Liver (tissue), 9 donors: ENCODE results near the gene HDAC10. TPM values are rescaled to one million over a fixed set of nuclear protein-coding genes. Genes with fewer than 3 reads are reported as not detected.
A peak's percentile ranks its signal among the peaks of the same experiment; 100 is the strongest.
"Not testable (repeated sequence)": the region's sequence is repeated elsewhere in the genome, so short reads cannot be mapped to it uniquely, and the experiment has no call there.

Experiments used
- DNase-seq: peaks from one replicate; pipeline ENCODE4 v3.0.0-alpha.2; 2017; ENCODE audit warnings: low spot score
- H3K27ac ChIP-seq, 2 donors: one replicate each; pipeline ENCODE4 v1.7.0; 2013; ENCODE audit warnings: inconsistent platforms in 2 of 2, low read length in 2 of 2, control low read depth in 1 of 2, low read depth in 1 of 2, mild to moderate bottlenecking in 1 of 2
- H3K27me3 ChIP-seq, 4 donors: one replicate each; pipeline versions ENCODE4 v1.6.1 to v1.7.0; 2013; ENCODE audit warnings: low read length in 3 of 4, inconsistent platforms in 1 of 4, mild to moderate bottlenecking in 1 of 4, moderate library complexity in 1 of 4; ENCODE audit not compliant: control insufficient read depth in 4 of 4, insufficient read depth in 4 of 4
- H3K36me3 ChIP-seq, 4 donors: one replicate each; pipeline versions ENCODE4 v1.6.1 to v1.7.0; 2013; ENCODE audit warnings: low read length in 3 of 4, mild to moderate bottlenecking in 3 of 4, low read depth in 1 of 4, moderate library complexity in 1 of 4; ENCODE audit not compliant: control insufficient read depth in 4 of 4, insufficient read depth in 3 of 4
- H3K4me1 ChIP-seq, 4 donors: one replicate each; pipeline versions ENCODE4 v1.6.1 to v1.7.0; 2013; ENCODE audit warnings: low read length in 3 of 4, mild to moderate bottlenecking in 3 of 4, moderate library complexity in 1 of 4; ENCODE audit not compliant: control insufficient read depth in 4 of 4, insufficient read depth in 4 of 4
- H3K4me3 ChIP-seq, 3 donors: one replicate each; pipeline versions ENCODE4 v1.6.1 to v1.7.0; 2013; ENCODE audit warnings: low read length in 3 of 3, control low read depth in 1 of 3, low read depth in 1 of 3, mild to moderate bottlenecking in 1 of 3
- H3K9ac ChIP-seq, 2 donors: one replicate each; pipeline ENCODE4 v1.7.0; 2013; ENCODE audit warnings: low read length in 2 of 2, mild to moderate bottlenecking in 2 of 2, moderate library complexity in 2 of 2, control low read depth in 1 of 2, low read depth in 1 of 2
- H3K9me3 ChIP-seq, 4 donors: one replicate each; pipeline versions ENCODE4 v1.6.1 to v1.7.0; 2013; ENCODE audit warnings: low read length in 3 of 4; ENCODE audit not compliant: control insufficient read depth in 4 of 4
- CTCF ChIP-seq: fragments of 150-350 bp; IDR thresholded peaks from 2 replicates; pipeline ENCODE4 v1.5.1; 2017; ENCODE audit warnings: improper control_type of control experiment, low read depth, low read length; ENCODE audit not compliant: missing input control
- EGR1 ChIP-seq, 2 donors: IDR thresholded peaks; 2 replicates each; pipeline ENCODE4 v1.6.1; 2016 to 2018; ENCODE audit warnings: antibody characterized with exemption in 2 of 2, low read depth in 2 of 2
- FOXA1 ChIP-seq: IDR thresholded peaks from 2 replicates; pipeline ENCODE4 v1.6.1; 2016; ENCODE audit warnings: antibody characterized with exemption
- FOXA2 ChIP-seq: IDR thresholded peaks from 2 replicates; pipeline ENCODE4 v1.6.1; 2016; ENCODE audit warnings: antibody characterized with exemption
- GABPA ChIP-seq, 2 donors: IDR thresholded peaks in 1 of 2; conservative IDR thresholded peaks in 1 of 2; 2 replicates each; pipeline ENCODE4 v1.6.1; 2016; ENCODE audit warnings: antibody characterized with exemption in 2 of 2, mild to moderate bottlenecking in 1 of 2, moderate library complexity in 1 of 2
- HNF4A ChIP-seq, 2 donors: conservative IDR thresholded peaks; 2 replicates each; pipeline ENCODE4 v1.6.1; 2016; ENCODE audit warnings: antibody characterized with exemption in 2 of 2, mild to moderate bottlenecking in 2 of 2
- HNF4G ChIP-seq: IDR thresholded peaks from 2 replicates; pipeline ENCODE4 v1.6.1; 2016; ENCODE audit warnings: antibody characterized with exemption
- NR2F2 ChIP-seq: IDR thresholded peaks from 2 replicates; pipeline ENCODE4 v1.6.1; 2016; ENCODE audit warnings: antibody characterized with exemption
- RAD21 ChIP-seq, 2 donors: IDR thresholded peaks; 2 replicates each; pipeline ENCODE4 v1.6.1; 2016; ENCODE audit warnings: antibody characterized with exemption in 2 of 2, mild to moderate bottlenecking in 2 of 2
- RXRA ChIP-seq, 2 donors: IDR thresholded peaks; 2 replicates each; pipeline ENCODE4 v1.6.1; 2017 to 2018; ENCODE audit warnings: antibody characterized with exemption in 2 of 2, mild to moderate bottlenecking in 1 of 2
- SP1 ChIP-seq: IDR thresholded peaks from 2 replicates; pipeline ENCODE4 v1.6.1; 2018; ENCODE audit warnings: antibody characterized with exemption, mild to moderate bottlenecking
- TAF1 ChIP-seq: conservative IDR thresholded peaks from 2 replicates; pipeline ENCODE4 v1.6.1; 2016; ENCODE audit warnings: antibody characterized with exemption, mild to moderate bottlenecking
- YY1 ChIP-seq: IDR thresholded peaks from 2 replicates; pipeline ENCODE4 v1.6.1; 2016; ENCODE audit warnings: antibody characterized with exemption, mild to moderate bottlenecking
- ZBTB33 ChIP-seq: IDR thresholded peaks from 2 replicates; pipeline ENCODE4 v1.6.1; 2016; ENCODE audit warnings: antibody characterized with exemption
- WGBS: extraction: QIAGEN DNeasy Blood & Tissue Kit; methylation state at CpG from one replicate; pipeline ENCODE4 v1.1.7; 2013; 5-methylcytosine and 5-hydroxymethylcytosine counted together
- polyA plus RNA-seq, 2 donors: library from polyadenylated mRNA; stranded (reverse) in 1 of 2; unstranded in 1 of 2; fragments of 200-250 nt in 1 of 2; fragments of >200 nt in 1 of 2; fragmentation: Nextera tagmentation in 1 of 2; extraction: Ambion mirVana in 1 of 2; gene quantifications; one replicate each; pipeline versions ENCODE4 v1.2.1 to v1.2.3, GENCODE V29; 2013 to 2015
- total RNA-seq, 2 donors: library from RNA; depleted of rRNA; stranded (reverse); fragments of >200 nt; gene quantifications; one replicate each; pipeline ENCODE4 v1.2.3, GENCODE V29; 2014
- TF ChIP-seq, protein P1 (sequence below): IDR thresholded peaks from 2 replicates; pipeline ENCODE4 v1.6.1; 2016; ENCODE audit warnings: antibody characterized with exemption
- TF ChIP-seq, protein P2 (sequence below): IDR thresholded peaks from 2 replicates; pipeline ENCODE4 v1.6.1; 2016; ENCODE audit warnings: antibody characterized with exemption, mild to moderate bottlenecking
- donor health status: healthy.
- donor health status: healthy.
- donor health status: healthy.
- donor health status: healthy.
- donor health status: healthy.

Gene HDAC10
- total and polyA plus RNA-seq, 4 donors: 6.2 to 18.2 (median 13.6) TPM

DNA sequence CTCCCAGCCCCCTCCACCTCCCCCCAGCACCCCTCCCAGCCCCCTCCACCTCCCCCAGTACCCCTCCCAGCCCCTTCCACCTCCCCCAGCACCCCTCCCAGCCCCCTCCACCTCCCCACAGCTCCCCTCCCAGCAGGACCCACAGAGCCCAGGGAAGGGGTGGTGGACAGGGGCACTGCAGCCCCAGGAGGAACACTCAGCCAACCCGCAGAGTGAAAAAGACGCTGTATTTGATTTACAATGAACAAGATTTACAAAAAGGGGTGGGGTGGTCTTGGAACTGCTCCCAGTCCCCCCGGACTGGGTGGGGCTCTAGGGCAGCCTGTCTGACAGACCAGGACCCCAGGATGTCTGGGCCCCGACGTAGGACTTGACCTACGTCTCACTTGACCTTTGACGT is 23.7 kb upstream of the HDAC10 start:
- Histone ChIP-seq H3K36me3 (peaks cover 10 to 41% (median 23%) of the 10 kb centered on the region in 4 donors), H3K9me3 (no peaks in the 10 kb centered on the region), H3K9ac (no peak overlapping the region), H3K27ac (no peak overlapping the region), H3K27me3 (no peaks in the 10 kb centered on the region), H3K4me3 (no peak overlapping the region), H3K4me1 (peaks cover 15 to 23% (median 18%) of the 10 kb centered on the region in 4 donors)
- WGBS: 60% methylated on average over 7 of the region's 7 CpGs
- TF ChIP-seq EGR1 (IDR thresholded peaks at IDR 0.05; ENCODE audit: low read depth in 2 of 2): no peak
- no peak for TF ChIP-seq RXRA (IDR thresholded peaks at IDR 0.05)
- no peak for TF ChIP-seq TAF1
- TF ChIP-seq FOXA2: no peak
- TF ChIP-seq, protein P1, sequence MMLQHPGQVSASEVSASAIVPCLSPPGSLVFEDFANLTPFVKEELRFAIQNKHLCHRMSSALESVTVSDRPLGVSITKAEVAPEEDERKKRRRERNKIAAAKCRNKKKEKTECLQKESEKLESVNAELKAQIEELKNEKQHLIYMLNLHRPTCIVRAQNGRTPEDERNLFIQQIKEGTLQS: no peak
- no peak for TF ChIP-seq GABPA (IDR thresholded peaks at IDR 0.05 in 1 of 2, conservative IDR thresholded peaks at IDR 0.05 in 1 of 2)
- no peak for TF ChIP-seq HNF4G
- no peak for TF ChIP-seq HNF4A (conservative IDR thresholded peaks at IDR 0.05)
- TF ChIP-seq ZBTB33: no peak
- no peak for DNase-seq

DNA sequence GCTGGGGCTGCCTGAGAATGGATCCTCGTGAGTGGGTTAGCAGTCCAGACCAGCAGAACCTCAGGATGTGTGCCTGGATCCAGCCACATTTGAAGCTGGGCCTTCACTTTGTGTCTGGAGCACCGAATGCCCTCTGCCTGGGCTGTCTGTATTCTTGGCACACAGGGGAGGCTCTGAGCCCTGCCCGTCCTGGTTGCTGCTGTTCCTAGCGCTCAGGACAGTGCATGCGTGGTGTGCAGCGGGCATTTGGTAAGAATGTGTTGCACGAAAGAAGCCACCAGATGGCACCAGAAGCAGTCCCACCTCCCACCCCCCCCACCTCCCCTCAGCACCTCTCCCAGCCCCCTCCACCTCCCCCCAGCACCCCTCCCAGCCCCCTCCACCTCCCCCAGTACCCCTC is 23.2 kb upstream of the HDAC10 start:
- TF ChIP-seq SP1: no peak
- peak; percentile 36 for TF ChIP-seq CTCF
- no peak for TF ChIP-seq HNF4A (conservative IDR thresholded peaks at IDR 0.05)
- TF ChIP-seq NR2F2: no peak
- no peak for TF ChIP-seq EGR1 (IDR thresholded peaks at IDR 0.05; ENCODE audit: low read depth in 2 of 2)
- TF ChIP-seq GABPA (IDR thresholded peaks at IDR 0.05 in 1 of 2, conservative IDR thresholded peaks at IDR 0.05 in 1 of 2): no peak
- TF ChIP-seq, protein P2, sequence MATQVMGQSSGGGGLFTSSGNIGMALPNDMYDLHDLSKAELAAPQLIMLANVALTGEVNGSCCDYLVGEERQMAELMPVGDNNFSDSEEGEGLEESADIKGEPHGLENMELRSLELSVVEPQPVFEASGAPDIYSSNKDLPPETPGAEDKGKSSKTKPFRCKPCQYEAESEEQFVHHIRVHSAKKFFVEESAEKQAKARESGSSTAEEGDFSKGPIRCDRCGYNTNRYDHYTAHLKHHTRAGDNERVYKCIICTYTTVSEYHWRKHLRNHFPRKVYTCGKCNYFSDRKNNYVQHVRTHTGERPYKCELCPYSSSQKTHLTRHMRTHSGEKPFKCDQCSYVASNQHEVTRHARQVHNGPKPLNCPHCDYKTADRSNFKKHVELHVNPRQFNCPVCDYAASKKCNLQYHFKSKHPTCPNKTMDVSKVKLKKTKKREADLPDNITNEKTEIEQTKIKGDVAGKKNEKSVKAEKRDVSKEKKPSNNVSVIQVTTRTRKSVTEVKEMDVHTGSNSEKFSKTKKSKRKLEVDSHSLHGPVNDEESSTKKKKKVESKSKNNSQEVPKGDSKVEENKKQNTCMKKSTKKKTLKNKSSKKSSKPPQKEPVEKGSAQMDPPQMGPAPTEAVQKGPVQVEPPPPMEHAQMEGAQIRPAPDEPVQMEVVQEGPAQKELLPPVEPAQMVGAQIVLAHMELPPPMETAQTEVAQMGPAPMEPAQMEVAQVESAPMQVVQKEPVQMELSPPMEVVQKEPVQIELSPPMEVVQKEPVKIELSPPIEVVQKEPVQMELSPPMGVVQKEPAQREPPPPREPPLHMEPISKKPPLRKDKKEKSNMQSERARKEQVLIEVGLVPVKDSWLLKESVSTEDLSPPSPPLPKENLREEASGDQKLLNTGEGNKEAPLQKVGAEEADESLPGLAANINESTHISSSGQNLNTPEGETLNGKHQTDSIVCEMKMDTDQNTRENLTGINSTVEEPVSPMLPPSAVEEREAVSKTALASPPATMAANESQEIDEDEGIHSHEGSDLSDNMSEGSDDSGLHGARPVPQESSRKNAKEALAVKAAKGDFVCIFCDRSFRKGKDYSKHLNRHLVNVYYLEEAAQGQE: no peak
- TF ChIP-seq FOXA1: no peak
- TF ChIP-seq ZBTB33: no peak
- TF ChIP-seq RAD21 (IDR thresholded peaks at IDR 0.05): peak in 1 of 2 donors; percentile 69
- TF ChIP-seq, protein P1: no peak
- TF ChIP-seq HNF4G: no peak
- TF ChIP-seq YY1: no peak
- TF ChIP-seq TAF1: no peak
- peaks cover 15 to 27% (median 23%) of the 10 kb centered on the region in 4 donors for H3K4me1 ChIP-seq
- no peak overlapping the region for H3K9ac ChIP-seq
- peaks cover 6 to 36% (median 20%) of the 10 kb centered on the region in 4 donors for H3K36me3 ChIP-seq
- no peak overlapping the region for H3K27ac ChIP-seq
- no peak overlapping the region for H3K4me3 ChIP-seq
- DNase-seq: no peak
- H3K27me3 ChIP-seq: no peaks in the 10 kb centered on the region
- 21% methylated on average over 7 of the region's 7 CpGs for WGBS
- no peaks in the 10 kb centered on the region for H3K9me3 ChIP-seq

DNA sequence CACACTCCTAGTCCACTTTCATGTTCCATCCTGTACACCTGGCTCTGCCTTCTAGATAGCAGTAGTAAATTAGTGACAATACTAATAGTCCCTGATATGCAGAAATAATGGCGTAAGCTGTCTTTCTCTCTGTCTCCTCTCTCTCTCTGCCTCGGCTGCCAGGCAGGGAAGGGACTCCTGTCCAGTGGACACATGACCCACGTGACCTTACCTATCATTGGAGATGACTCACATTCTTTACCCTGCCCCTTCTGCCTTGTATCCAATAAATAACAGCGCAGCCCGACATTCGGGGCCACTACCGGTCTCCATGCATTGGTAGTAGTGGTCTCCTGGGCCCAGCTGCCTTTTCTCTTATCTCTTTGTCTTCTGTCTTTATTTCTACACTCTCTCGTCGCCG is 22.7 kb upstream of the HDAC10 start:
- H3K4me3 ChIP-seq: not testable (repeated sequence)

More for the DNA sequence above, 22.7 kb upstream of the HDAC10 start:
- 81% methylated on average over 10 of the region's 10 CpGs for WGBS
- H3K9me3 ChIP-seq, DNase-seq, H3K9ac ChIP-seq, H3K27me3 ChIP-seq, H3K27ac ChIP-seq: not testable (repeated sequence)
- Histone ChIP-seq H3K4me1 (peaks cover 19 to 32% (median 25%) of the 10 kb centered on the region in 4 donors), H3K36me3 (peaks cover 6 to 31% (median 15%) of the 10 kb centered on the region in 4 donors)
